ENCODE results near the gene NIP7.

DNA sequence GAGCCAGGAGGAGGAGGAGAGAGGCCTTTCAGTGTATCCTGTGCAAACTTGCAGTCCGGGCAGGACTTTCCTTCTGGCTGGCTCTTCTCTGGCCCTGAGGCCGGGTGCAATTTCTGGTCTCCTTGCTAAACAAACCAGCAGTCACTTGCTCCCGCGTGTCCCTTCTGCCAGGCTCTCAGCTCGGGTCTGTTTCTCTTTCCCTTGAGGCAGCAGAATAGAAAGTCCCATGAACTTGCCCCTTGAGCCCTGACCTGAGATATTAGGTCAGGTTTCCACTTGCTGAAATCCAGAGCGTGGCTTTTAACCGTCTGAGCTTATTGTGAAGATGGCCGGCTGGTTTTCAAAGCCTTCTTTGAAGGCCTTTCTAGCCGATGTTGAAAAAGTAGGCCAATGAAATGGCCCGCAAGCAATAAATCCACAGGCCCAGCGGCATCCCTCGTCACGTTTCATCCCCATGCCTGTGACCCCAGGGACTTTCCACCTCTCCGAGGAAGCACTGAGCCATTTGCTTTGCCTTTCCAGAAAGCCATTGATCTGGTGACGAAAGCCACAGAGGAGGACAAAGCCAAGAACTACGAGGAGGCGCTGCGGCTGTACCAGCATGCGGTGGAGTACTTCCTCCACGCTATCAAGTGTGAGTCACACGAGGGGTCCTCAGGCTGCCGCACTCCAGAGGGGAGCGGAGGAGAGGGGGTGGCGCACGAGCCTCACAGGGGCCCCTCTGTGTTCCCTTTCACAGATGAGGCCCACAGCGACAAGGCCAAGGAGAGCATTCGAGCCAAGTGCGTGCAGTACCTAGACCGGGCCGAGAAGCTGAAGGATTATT is 23.9 kb upstream of the NIP7 start:
- TF ChIP-seq, protein P1, sequence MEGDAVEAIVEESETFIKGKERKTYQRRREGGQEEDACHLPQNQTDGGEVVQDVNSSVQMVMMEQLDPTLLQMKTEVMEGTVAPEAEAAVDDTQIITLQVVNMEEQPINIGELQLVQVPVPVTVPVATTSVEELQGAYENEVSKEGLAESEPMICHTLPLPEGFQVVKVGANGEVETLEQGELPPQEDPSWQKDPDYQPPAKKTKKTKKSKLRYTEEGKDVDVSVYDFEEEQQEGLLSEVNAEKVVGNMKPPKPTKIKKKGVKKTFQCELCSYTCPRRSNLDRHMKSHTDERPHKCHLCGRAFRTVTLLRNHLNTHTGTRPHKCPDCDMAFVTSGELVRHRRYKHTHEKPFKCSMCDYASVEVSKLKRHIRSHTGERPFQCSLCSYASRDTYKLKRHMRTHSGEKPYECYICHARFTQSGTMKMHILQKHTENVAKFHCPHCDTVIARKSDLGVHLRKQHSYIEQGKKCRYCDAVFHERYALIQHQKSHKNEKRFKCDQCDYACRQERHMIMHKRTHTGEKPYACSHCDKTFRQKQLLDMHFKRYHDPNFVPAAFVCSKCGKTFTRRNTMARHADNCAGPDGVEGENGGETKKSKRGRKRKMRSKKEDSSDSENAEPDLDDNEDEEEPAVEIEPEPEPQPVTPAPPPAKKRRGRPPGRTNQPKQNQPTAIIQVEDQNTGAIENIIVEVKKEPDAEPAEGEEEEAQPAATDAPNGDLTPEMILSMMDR (IDR thresholded peaks at IDR 0.05), result no peak
- TF ChIP-seq POLR2A (IDR thresholded peaks at IDR 0.05), result no peak
